ENCODE results near the gene C19orf81.

C19orf81 gene

GRCh38 chr19:50640368-50640767 lies 8.9 kb upstream of the C19orf81 start:
- no peak for TF ChIP-seq CTCF (IDR thresholded peaks at IDR 0.05; ENCODE audit: insufficient read depth, low read length, missing control alignments)
- no peak overlapping the region for H3K4me3 ChIP-seq (ENCODE audit: low read depth, low read length)
- ChIA-PET CTCF (no interaction called here), POLR2A (no interaction called here)
- DNase-seq (ENCODE audit: low read depth, low spot score) = no peak

GRCh38 chr19:50644315-50644915 lies 4.8 kb upstream of the C19orf81 start:
- no peak for DNase-seq (ENCODE audit: low read depth, low spot score)
- ChIA-PET CTCF (interaction anchor here (2.2 kb wide), 1 partner anchor 25 kb away, joined by 6 read pairs; no protein-coding TSS in a partner anchor), POLR2A (no interaction called here)
- TF ChIP-seq CTCF (IDR thresholded peaks at IDR 0.05; ENCODE audit: insufficient read depth, low read length, missing control alignments) = no peak
- no peak overlapping the region for H3K4me3 ChIP-seq (ENCODE audit: low read depth, low read length)

GRCh38 chr19:50645107-50645506 lies 4.1 kb upstream of the C19orf81 start:
- POLR2A ChIA-PET = no interaction called here
- CTCF ChIA-PET = no interaction called here
- TF ChIP-seq CTCF (IDR thresholded peaks at IDR 0.05; ENCODE audit: insufficient read depth, low read length, missing control alignments) = no peak
- no peak overlapping the region for H3K4me3 ChIP-seq (ENCODE audit: low read depth, low read length)
- DNase-seq (ENCODE audit: low read depth, low spot score) = no peak

- no peak for DNase-seq (ENCODE audit: low read depth, low spot score)
- ChIA-PET CTCF (no interaction called here), POLR2A (no interaction called here)
- no peak overlapping the region for H3K4me3 ChIP-seq (ENCODE audit: low read depth, low read length)
- TF ChIP-seq CTCF (IDR thresholded peaks at IDR 0.05; ENCODE audit: insufficient read depth, low read length, missing control alignments) = no peak
Measured at GRCh38 chr19:50646074-50646807, 3.0 kb upstream of the C19orf81 start.

- ChIA-PET CTCF (no interaction called here), POLR2A (no interaction called here)
- no peak overlapping the region for H3K4me3 ChIP-seq (ENCODE audit: low read depth, low read length)
- no peak for TF ChIP-seq CTCF (IDR thresholded peaks at IDR 0.05; ENCODE audit: insufficient read depth, low read length, missing control alignments)
- DNase-seq (ENCODE audit: low read depth, low spot score) = no peak
Measured at GRCh38 chr19:50647879-50648615, 1.2 kb upstream of the C19orf81 start.

- ChIA-PET POLR2A (no interaction called here), CTCF (no interaction called here)
- no peak for DNase-seq (ENCODE audit: low read depth, low spot score)
- no peak for TF ChIP-seq CTCF (IDR thresholded peaks at IDR 0.05; ENCODE audit: insufficient read depth, low read length, missing control alignments)
- no peak overlapping the region for H3K4me3 ChIP-seq (ENCODE audit: low read depth, low read length)
Measured at GRCh38 chr19:50648659-50649058, 586 bp upstream of the C19orf81 start.
